K562 (cell line): ENCODE results near the gene TTC33. TPM values are rescaled to one million over a fixed set of nuclear protein-coding genes. Genes with fewer than 3 reads are reported as not detected.

Source experiments
- CAMTA2 ChIP-seq: fragments of 250-450 bp; sonication (Bioruptor Pico); conservative IDR thresholded peaks from 2 replicates; pipeline ENCODE4 v1.5.1; 2022
- CHD2 ChIP-seq: IDR thresholded peaks from 2 replicates; pipeline ENCODE4 v1.6.1; 2011; ENCODE audit warnings: low read depth, low read length
- CUX1 ChIP-seq: fragments of 200-800 bp; sonication (Bioruptor generic); IDR thresholded peaks from 2 replicates; pipeline ENCODE4 v1.6.1; 2016; ENCODE audit warnings: missing genetic modification characterization, missing compliant biosample characterization
- KDM5B ChIP-seq: fragments of 200-600 bp; sonication (generic); IDR thresholded peaks from 2 replicates; pipeline ENCODE4 v1.6.1; 2012; ENCODE audit warnings: low read depth, mild to moderate bottlenecking, moderate library complexity, low read length, control low read depth, inconsistent platforms; ENCODE audit not compliant: insufficient replicate concordance
- TBP ChIP-seq: optimal IDR thresholded peaks from 2 replicates; pipeline ENCODE3; 2011; ENCODE audit warnings: low read depth, low read length, improper control_type of control experiment
- ZBTB40 ChIP-seq, 2 experiments: fragments of 450-650 bp in 1 of 2; sonication (generic) in 1 of 2; formaldehyde crosslinking in 1 of 2; IDR thresholded peaks; 2 replicates each; pipeline versions ENCODE4 v1.7.1 to v1.9.0; 2016 to 2022; ENCODE audit warnings: inconsistent platforms in 1 of 2, mild to moderate bottlenecking in 1 of 2, missing genetic modification reagents in 1 of 2
- polyA plus RNA-seq, 8 experiments: library from polyadenylated mRNA; depleted of rRNA in 4 of 8; stranded (reverse) in 5 of 8; unstranded in 3 of 8; fragments of >200 nt; fragmentation: Nextera tagmentation in 2 of 8; fragmentation: Illumina TruSeq in 1 of 8; extraction: Ambion mirVana in 2 of 8; extraction: Trizol in 1 of 8; gene quantifications; 2 replicates each; pipeline versions ENCODE4 v1.2.1 to v1.2.3, GENCODE V29; 2011 to 2014; ENCODE audit warnings: inconsistent platforms in 1 of 8, missing spikeins in 1 of 8
- total RNA-seq, 7 experiments: library from RNA; depleted of rRNA in 6 of 7; stranded (reverse); fragments of >200 nt in 6 of 7; fragmentation: Illumina TruSeq in 2 of 7; extraction: Trizol in 2 of 7; gene quantifications; 2 replicates each; pipeline versions ENCODE4 v1.2.1 to v1.2.3, GENCODE V29; 2011 to 2021; ENCODE audit warnings: low replicate concordance in 1 of 7

TTC33 gene
- total and polyA plus RNA-seq, 9 of the 15 experiments (the other 6 are each of a cell fraction or from before 2014, with no cell fraction given): 11.5 to 24.9 (median 21.1) TPM

- no peak for TF ChIP-seq CAMTA2 (CRISPR knock-in tag)
- no peak for TF ChIP-seq TBP
- no peak for TF ChIP-seq KDM5B
- no peak for TF ChIP-seq ZBTB40 (IDR thresholded peaks at IDR 0.05)
- TF ChIP-seq ZBTB40 (CRISPR knock-in tag; IDR thresholded peaks at IDR 0.05): no peak
- no peak for TF ChIP-seq CHD2
- TF ChIP-seq CUX1 (CRISPR knock-in tag): no peak
Measured at GRCh38 chr5:40606077-40606765, 149.5 kb downstream of the TTC33 start (continued).
